Activated T-helper 2 cell treated with anti-CD3 and anti-CD28 coated beads, Interferon-gamma antibody, Interleukin-2, Interleukin-4, amounts not matched to agents 10 μg/mL and 5 μg/mL and 100 μg/mL, durations not matched to agents 14 hours and 24 hours and 36 hours (primary cell): ENCODE results near the gene CCDC24. TPM values are rescaled to one million over a fixed set of nuclear protein-coding genes. Genes with fewer than 3 reads are reported as not detected.

Source experiments
- DNase-seq: peaks from one replicate; pipeline ENCODE4 v3.0.0; 2021; ENCODE audit warnings: low spot score
- H3K27ac Mint-ChIP-seq: one replicate; pipeline ENCODE4 v1.8.0; 2021; ENCODE audit warnings: mixed read lengths
- H3K27me3 Mint-ChIP-seq: one replicate; pipeline ENCODE4 v1.8.0; 2021; ENCODE audit warnings: low read depth, mixed read lengths
- H3K36me3 Mint-ChIP-seq: one replicate; pipeline ENCODE4 v1.8.0; 2021; ENCODE audit warnings: low read depth, mixed read lengths
- H3K4me1 Mint-ChIP-seq: one replicate; pipeline ENCODE4 v1.8.0; 2021; ENCODE audit warnings: low read depth, mixed read lengths
- H3K4me3 Mint-ChIP-seq: one replicate; pipeline ENCODE4 v1.8.0; 2021; ENCODE audit warnings: low read depth, mild to moderate bottlenecking, moderate library complexity, mixed read lengths
- H3K9me3 Mint-ChIP-seq: one replicate; pipeline ENCODE4 v1.8.0; 2021; ENCODE audit warnings: mixed read lengths
- intact Hi-C: fragments of 100-400 bp; cut with micrococcal nuclease; formaldehyde crosslinking; loops from one replicate; pipeline ENCODE4 v1.15.1; 2023
- total RNA-seq: library from RNA; stranded (reverse); gene quantifications from 2 replicates; pipeline ENCODE4 v1.2.3, GENCODE V29; 2022

CCDC24 gene
- total RNA-seq, 1 donor from 2014 or later: 2.1 TPM

GRCh38 chr1:44037154-44037553 lies 45.8 kb downstream of the CCDC24 start:
- Mint-ChIP-seq H3K4me3 (no peak overlapping the region), H3K4me1 (peaks cover 8% of the 10 kb centered on the region), H3K36me3 (no peaks in the 10 kb centered on the region), H3K27me3 (peaks cover 7% of the 10 kb centered on the region), H3K27ac (no peak overlapping the region), H3K9me3 (no peaks in the 10 kb centered on the region)
- no peak for DNase-seq
- intact Hi-C loops: loop anchor here (5.0 to 10.0 kb wide), 2 partner anchors 92 to 510 kb away; partner anchors contain the start of gene IPO13

GRCh38 chr1:44038876-44039657 lies 47.7 kb downstream of the CCDC24 start:
- Mint-ChIP-seq H3K4me3 (no peak overlapping the region), H3K27ac (no peak overlapping the region), H3K9me3 (no peaks in the 10 kb centered on the region), H3K36me3 (no peaks in the 10 kb centered on the region), H3K27me3 (peaks cover 7% of the 10 kb centered on the region), H3K4me1 (peaks cover 2% of the 10 kb centered on the region)
- intact Hi-C loops: loop anchor here (5.0 to 10.0 kb wide), 2 partner anchors 94 to 512 kb away; partner anchors contain the start of gene IPO13
- no peak for DNase-seq

- peaks cover 2% of the 10 kb centered on the region for H3K4me1 Mint-ChIP-seq
- no peaks in the 10 kb centered on the region for H3K9me3 Mint-ChIP-seq
- no peak overlapping the region for H3K4me3 Mint-ChIP-seq
- H3K27me3 Mint-ChIP-seq: peaks cover 7% of the 10 kb centered on the region
- H3K27ac Mint-ChIP-seq: no peak overlapping the region
- intact Hi-C loops: no loop called here
- H3K36me3 Mint-ChIP-seq: no peaks in the 10 kb centered on the region
- DNase-seq: no peak
Observed at GRCh38 chr1:44040418-44040817, 49.0 kb downstream of the CCDC24 start.

- DNase-seq: no peak
- Mint-ChIP-seq H3K4me1 (peaks cover 2% of the 10 kb centered on the region), H3K27ac (no peak overlapping the region), H3K4me3 (no peak overlapping the region), H3K9me3 (no peaks in the 10 kb centered on the region), H3K27me3 (peaks cover 7% of the 10 kb centered on the region), H3K36me3 (no peaks in the 10 kb centered on the region)
- intact Hi-C loops: no loop called here
Observed at GRCh38 chr1:44040846-44041245, 49.4 kb downstream of the CCDC24 start.

- no peak overlapping the region for H3K27ac Mint-ChIP-seq
- H3K4me1 Mint-ChIP-seq: peaks cover 12% of the 10 kb centered on the region
- H3K4me3 Mint-ChIP-seq: no peak overlapping the region
Observed at GRCh38 chr1:44043176-44044070, 52.0 kb downstream of the CCDC24 start.

GRCh38 chr1:44044071-44044801 lies 52.8 kb downstream of the CCDC24 start:
- peaks cover 7% of the 10 kb centered on the region for H3K27me3 Mint-ChIP-seq
- intact Hi-C loops: no loop called here
- H3K36me3 Mint-ChIP-seq: no peaks in the 10 kb centered on the region
- no peak overlapping the region for H3K4me3 Mint-ChIP-seq
- H3K4me1 Mint-ChIP-seq: peaks cover 19% of the 10 kb centered on the region
- no peaks in the 10 kb centered on the region for H3K9me3 Mint-ChIP-seq
- no peak overlapping the region for H3K27ac Mint-ChIP-seq
- no peak for DNase-seq

More at GRCh38 chr1:44043176-44044070, 52.0 kb downstream of the CCDC24 start:
- Mint-ChIP-seq H3K9me3 (no peaks in the 10 kb centered on the region), H3K36me3 (no peaks in the 10 kb centered on the region), H3K27me3 (peaks cover 7% of the 10 kb centered on the region)
- intact Hi-C loops: no loop called here
- DNase-seq: no peak

GRCh38 chr1:44045064-44045463 lies 53.7 kb downstream of the CCDC24 start:
- no peaks in the 10 kb centered on the region for H3K9me3 Mint-ChIP-seq
- intact Hi-C loops: no loop called here
- peaks cover 5% of the 10 kb centered on the region for H3K27me3 Mint-ChIP-seq
- H3K36me3 Mint-ChIP-seq: no peaks in the 10 kb centered on the region
- peaks cover 19% of the 10 kb centered on the region for H3K4me1 Mint-ChIP-seq
- no peak for DNase-seq
- no peak overlapping the region for H3K4me3 Mint-ChIP-seq
- no peak overlapping the region for H3K27ac Mint-ChIP-seq

Other genes starting within 250 kb of the CCDC24 start
- 0.21 and 0.39 TPM in 2 replicates for gene ARTN, start 57.8 kb upstream of the CCDC24 start, total RNA-seq
- gene IPO13, start 44.6 kb upstream of the CCDC24 start, total RNA-seq: 26.4 and 26.8 TPM in 2 replicates
- gene DPH2, start 21.6 kb upstream of the CCDC24 start, total RNA-seq: 48.2 and 49.5 TPM in 2 replicates
- 156 and 160 TPM in 2 replicates for gene ATP6V0B, start 16.6 kb upstream of the CCDC24 start, total RNA-seq
- gene B4GALT2, start 12.4 kb upstream of the CCDC24 start, total RNA-seq: 53.9 and 57.7 TPM in 2 replicates
- 2.1 and 3.2 TPM in 2 replicates for gene SLC6A9, start 39.9 kb downstream of the CCDC24 start, total RNA-seq
- gene KLF17, start 127.2 kb downstream of the CCDC24 start, total RNA-seq: not detected in 2 replicates
- gene KLF18, start 150.0 kb downstream of the CCDC24 start, total RNA-seq: not detected in 2 replicates
- gene DMAP1, start 221.9 kb downstream of the CCDC24 start, total RNA-seq: 32.8 and 36.8 TPM in 2 replicates